SK-N-SH (cell line): ENCODE measurements around the gene CNRIP1. TPM values are rescaled to one million over a fixed set of nuclear protein-coding genes. Genes with fewer than 3 reads are reported as not detected.

Experiments used
- CTCF ChIA-PET: fragments of 300-600, 350-600 bp; formaldehyde crosslinking; extraction: SDS; loops from one replicate; lab custom pipeline; 2021; lab: Yijun Ruan, JAX
- POLR2A ChIA-PET: fragments of 350-600 bp; sonication (Branson Sonifier 250); formaldehyde crosslinking; extraction: SDS; loops from one replicate; lab custom pipeline; 2020; ENCODE audit warnings: antibody characterized with exemption, inconsistent platforms; lab: Yijun Ruan, JAX
- DNase-seq: peaks from one replicate; pipeline ENCODE4 v3.0.0; 2012
- H2AFZ ChIP-seq: fragments of 200-600 bp; sonication (generic); 2 replicates; pipeline ENCODE4 v1.8.1; 2016; ENCODE audit warnings: antibody characterized with exemption, mild to moderate bottlenecking, low read depth
- H3F3A ChIP-seq: fragments of 200-600 bp; sonication (generic); replicated peaks from 2 replicates; pipeline ENCODE3; 2016; ENCODE audit warnings: antibody characterized with exemption, mild to moderate bottlenecking; ENCODE audit not compliant: insufficient read depth
- H3K27ac ChIP-seq, 2 experiments: fragments of 200-500 bp in 1 of 2; fragments of 200-600 bp in 1 of 2; sonication (Bioruptor generic) in 1 of 2; sonication (generic), shearing (Covaris generic) in 1 of 2; 2 replicates each; pipeline versions ENCODE4 v1.5.1 to v1.6.1; 2014 to 2016; ENCODE audit warnings: low read depth in 2 of 2, inconsistent platforms in 1 of 2, low read length in 1 of 2, mild to moderate bottlenecking in 1 of 2, mixed read lengths in 1 of 2
- H3K27me3 ChIP-seq: fragments of 200-600 bp; sonication (generic), shearing (Covaris generic); 2 replicates; pipeline ENCODE4 v1.6.1; 2016; ENCODE audit warnings: mixed run types; ENCODE audit not compliant: insufficient read depth
- H3K36me3 ChIP-seq, 2 experiments: fragments of 200-500 bp in 1 of 2; fragments of 200-600 bp in 1 of 2; sonication (Bioruptor generic) in 1 of 2; sonication (generic) in 1 of 2; replicated peaks in 1 of 2; 2 replicates each; pipeline versions ENCODE3 to v1.5.1; 2014 to 2016; ENCODE audit warnings: low read length in 1 of 2, mild to moderate bottlenecking in 1 of 2; ENCODE audit not compliant: insufficient read depth in 2 of 2, control insufficient read depth in 1 of 2
- H3K4me1 ChIP-seq, 2 experiments: fragments of 200-500 bp in 1 of 2; fragments of 200-600 bp in 1 of 2; sonication (Bioruptor generic) in 1 of 2; sonication (generic), shearing (Covaris generic) in 1 of 2; 2 replicates each; pipeline versions ENCODE4 v1.5.1 to v1.6.1; 2014 to 2016; ENCODE audit warnings: low read depth in 1 of 2, low read length in 1 of 2, mixed run types in 1 of 2; ENCODE audit not compliant: insufficient read depth in 2 of 2, control insufficient read depth in 1 of 2
- H3K4me2 ChIP-seq: fragments of 200-600 bp; sonication (generic), shearing (Covaris generic); 2 replicates; pipeline ENCODE4 v1.6.1; 2017; ENCODE audit warnings: mixed run types
- H3K4me3 ChIP-seq, 2 experiments: fragments of 200-500 bp in 1 of 2; fragments of 200-600 bp in 1 of 2; sonication (Bioruptor generic) in 1 of 2; sonication (generic), shearing (Covaris generic) in 1 of 2; 2 replicates each; pipeline versions ENCODE4 v1.5.1 to v1.8.1; 2014 to 2016; ENCODE audit warnings: low read depth in 2 of 2, inconsistent platforms in 1 of 2, low read length in 1 of 2, mild to moderate bottlenecking in 1 of 2, mixed read lengths in 1 of 2, moderate library complexity in 1 of 2
- H3K79me2 ChIP-seq: fragments of 200-600 bp; sonication (generic); 2 replicates; pipeline ENCODE4 v1.8.1; 2017; ENCODE audit warnings: mild to moderate bottlenecking; ENCODE audit not compliant: insufficient read depth
- H3K9ac ChIP-seq: fragments of 200-600 bp; sonication (generic); 2 replicates; pipeline ENCODE4 v1.6.1; 2017; ENCODE audit warnings: mixed run types
- H3K9me2 ChIP-seq: fragments of 200-600 bp; sonication (generic); 2 replicates; pipeline ENCODE4 v1.6.1; 2017; ENCODE audit warnings: mixed run types
- H3K9me3 ChIP-seq: fragments of 200-600 bp; sonication (generic); 2 replicates; pipeline ENCODE4 v1.6.1; 2017; ENCODE audit warnings: mixed run types, mild to moderate bottlenecking, moderate library complexity
- H4K20me1 ChIP-seq: fragments of 200-600 bp; sonication (generic); 2 replicates; pipeline ENCODE4 v1.6.1; 2017; ENCODE audit warnings: mild to moderate bottlenecking, mixed run types; ENCODE audit not compliant: insufficient read depth
- CHD2 ChIP-seq: fragments of 150-350 bp; IDR thresholded peaks from 2 replicates; pipeline ENCODE4 v1.6.1; 2018; ENCODE audit warnings: low read length; ENCODE audit not compliant: partially characterized antibody
- EP300 ChIP-seq, 2 experiments: IDR thresholded peaks; 2 replicates each; pipeline versions ENCODE4 v1.4.0 to v1.6.1; 2012; ENCODE audit warnings: borderline replicate concordance in 1 of 2, low read depth in 1 of 2, low read length in 1 of 2
- EZH2phosphoT487 ChIP-seq: fragments of 200-600 bp; sonication (generic); IDR thresholded peaks from 2 replicates; pipeline ENCODE4 v1.6.1; 2017; ENCODE audit warnings: low read depth, mixed run types, mild to moderate bottlenecking, antibody characterized with exemption, moderate library complexity, borderline replicate concordance
- FOXJ3 ChIP-seq: sonication (generic); formaldehyde crosslinking; IDR thresholded peaks from 2 replicates; pipeline ENCODE4 v1.5.1; 2020; ENCODE audit warnings: mild to moderate bottlenecking, missing genetic modification reagents
- GABPA ChIP-seq: IDR thresholded peaks from 2 replicates; pipeline ENCODE4 v1.4.0; 2012; ENCODE audit warnings: low read depth, mild to moderate bottlenecking
- MAX ChIP-seq: IDR thresholded peaks from 2 replicates; pipeline ENCODE4 v1.4.0; 2012; ENCODE audit warnings: low read depth
- MXI1 ChIP-seq: IDR thresholded peaks from 2 replicates; pipeline ENCODE4 v1.6.1; 2012; ENCODE audit warnings: mild to moderate bottlenecking, low read depth, low read length, improper control_type of control experiment
- NRF1 ChIP-seq: IDR thresholded peaks from 2 replicates; pipeline ENCODE4 v1.6.1; 2012; ENCODE audit warnings: low read depth, mild to moderate bottlenecking, low read length
- POLR2AphosphoS5 ChIP-seq: IDR thresholded peaks from 2 replicates; pipeline ENCODE4 v1.6.1; 2012; ENCODE audit warnings: low read depth, low read length
- RAD21 ChIP-seq: IDR thresholded peaks from 2 replicates; pipeline ENCODE4 v1.6.1; 2012; ENCODE audit warnings: mild to moderate bottlenecking, low read length
- RFX5 ChIP-seq: IDR thresholded peaks from 2 replicates; pipeline ENCODE4 v1.6.1; 2012; ENCODE audit warnings: mild to moderate bottlenecking, improper control_type of control experiment, low read length
- SIN3A ChIP-seq: IDR thresholded peaks from 2 replicates; pipeline ENCODE4 v1.6.1; 2012; ENCODE audit warnings: low read depth, mild to moderate bottlenecking, low read length, moderate library complexity, borderline replicate concordance
- SMC3 ChIP-seq: IDR thresholded peaks from 2 replicates; pipeline ENCODE4 v1.6.1; 2012; ENCODE audit warnings: low read depth, low read length, improper control_type of control experiment
- TAF1 ChIP-seq: IDR thresholded peaks from 2 replicates; pipeline ENCODE4 v1.6.1; 2012; ENCODE audit warnings: low read depth, mild to moderate bottlenecking, low read length, moderate library complexity, borderline replicate concordance
- TCF12 ChIP-seq: IDR thresholded peaks from 2 replicates; pipeline ENCODE4 v1.4.0; 2012
- TEAD4 ChIP-seq: IDR thresholded peaks from 2 replicates; pipeline ENCODE4 v1.4.0; 2012; ENCODE audit warnings: mild to moderate bottlenecking, borderline replicate concordance; ENCODE audit not compliant: insufficient read depth
- ZBTB33 ChIP-seq: IDR thresholded peaks from 2 replicates; pipeline ENCODE4 v1.4.0; 2012; ENCODE audit warnings: low read depth, borderline replicate concordance
- WGBS: methylation state at CpG from one replicate; pipeline ENCODE4 v1.1.6; 2017; ENCODE audit warnings: low lambda C conversion rate; 5-methylcytosine and 5-hydroxymethylcytosine counted together
- polyA plus RNA-seq, 3 experiments: library from polyadenylated mRNA; depleted of rRNA; stranded (reverse); fragments of >200 nt; gene quantifications; 2 replicates each; pipeline ENCODE4 v1.2.3, GENCODE V29; 2012
- TF ChIP-seq, protein P1 (sequence below): IDR thresholded peaks from 2 replicates; pipeline ENCODE4; 2012
- TF ChIP-seq, protein P2 (sequence below): fragments of 150-350 bp; IDR thresholded peaks from 2 replicates; pipeline ENCODE4 v1.6.1; 2017; ENCODE audit warnings: antibody characterized with exemption, low read length, low read depth, borderline replicate concordance

CNRIP1 gene
- polyA plus RNA-seq, 1 of the 3 experiments (the other 2 are of a cell fraction) = 55.5 TPM

- H3K27ac ChIP-seq = no peak overlapping the region
- no peaks in the 10 kb centered on the region for H3K9me3 ChIP-seq
- no peaks in the 10 kb centered on the region for H3K79me2 ChIP-seq
- H3K4me2 ChIP-seq = no peak overlapping the region
- DNase-seq = no peak
- H3K4me1 ChIP-seq = no peaks in the 10 kb centered on the region; a peak in 1 of 4 replicates
- H3K4me3 ChIP-seq = no peak overlapping the region
- H3K9me2 ChIP-seq = no peaks in the 10 kb centered on the region
- no peak overlapping the region for H2AFZ ChIP-seq
- CTCF ChIA-PET = no interaction called here
- TF ChIP-seq TCF12 = no peak
- no peak for TF ChIP-seq TAF1
- TF ChIP-seq NRF1 = no peak
- TF ChIP-seq EZH2phosphoT487 = no peak
- TF ChIP-seq RFX5 = no peak
- TF ChIP-seq GABPA = no peak
- no peak for TF ChIP-seq RAD21
- no peak for TF ChIP-seq EP300 (IDR thresholded peaks at IDR 0.05; ENCODE audit: borderline replicate concordance in 1 of 2, low read depth in 1 of 2, low read length in 1 of 2)
- TF ChIP-seq, protein P1, sequence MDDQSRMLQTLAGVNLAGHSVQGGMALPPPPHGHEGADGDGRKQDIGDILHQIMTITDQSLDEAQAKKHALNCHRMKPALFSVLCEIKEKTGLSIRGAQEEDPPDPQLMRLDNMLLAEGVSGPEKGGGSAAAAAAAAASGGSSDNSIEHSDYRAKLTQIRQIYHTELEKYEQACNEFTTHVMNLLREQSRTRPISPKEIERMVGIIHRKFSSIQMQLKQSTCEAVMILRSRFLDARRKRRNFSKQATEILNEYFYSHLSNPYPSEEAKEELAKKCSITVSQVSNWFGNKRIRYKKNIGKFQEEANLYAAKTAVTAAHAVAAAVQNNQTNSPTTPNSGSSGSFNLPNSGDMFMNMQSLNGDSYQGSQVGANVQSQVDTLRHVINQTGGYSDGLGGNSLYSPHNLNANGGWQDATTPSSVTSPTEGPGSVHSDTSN = no peak
- no peak for TF ChIP-seq TEAD4
- TF ChIP-seq MAX = no peak
- TF ChIP-seq ZBTB33 = no peak
- TF ChIP-seq FOXJ3 (CRISPR knock-in tag) = no peak
- no peak for TF ChIP-seq CHD2
- TF ChIP-seq SMC3 = no peak
- TF ChIP-seq, protein P2, sequence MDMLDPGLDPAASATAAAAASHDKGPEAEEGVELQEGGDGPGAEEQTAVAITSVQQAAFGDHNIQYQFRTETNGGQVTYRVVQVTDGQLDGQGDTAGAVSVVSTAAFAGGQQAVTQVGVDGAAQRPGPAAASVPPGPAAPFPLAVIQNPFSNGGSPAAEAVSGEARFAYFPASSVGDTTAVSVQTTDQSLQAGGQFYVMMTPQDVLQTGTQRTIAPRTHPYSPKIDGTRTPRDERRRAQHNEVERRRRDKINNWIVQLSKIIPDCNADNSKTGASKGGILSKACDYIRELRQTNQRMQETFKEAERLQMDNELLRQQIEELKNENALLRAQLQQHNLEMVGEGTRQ = no peak
- no peak for TF ChIP-seq MXI1
- TF ChIP-seq POLR2AphosphoS5 = no peak
- TF ChIP-seq SIN3A = no peak
- TF ChIP-seq, all 33 proteins: peak for 0
- Histone ChIP-seq H3K9ac (no peak overlapping the region), H3K27me3 (no peaks in the 10 kb centered on the region), H4K20me1 (no peaks in the 10 kb centered on the region), H3K36me3 (no peaks in the 10 kb centered on the region), H3F3A (no peaks in the 10 kb centered on the region)
- POLR2A ChIA-PET = no interaction called here
- 82% methylated on average over 4 of the region's 4 CpGs for WGBS
These were observed 44.0 kb upstream of the CNRIP1 start for GRCh38 chr2:68363721-68364120.
